B cell (primary cell): ENCODE results near the gene TMEM45A. TPM values are rescaled to one million over a fixed set of nuclear protein-coding genes. Genes with fewer than 3 reads are reported as not detected.

Experiments used
- ATAC-seq: fragments of 200-7000 bp; cut with Tn5 transposase; one replicate; pipeline ENCODE4 v1.10.0; 2021; ENCODE audit warnings: low read depth, mild to moderate bottlenecking, moderate number of reproducible peaks, moderate library complexity
- CTCF ChIA-PET: fragments of 350-600 bp; sonication (Branson Sonifier 250); formaldehyde crosslinking; loops from one replicate; lab custom pipeline; 2021; ENCODE audit warnings: antibody characterized with exemption, inconsistent platforms; lab: Charles Lee
- POLR2A ChIA-PET: fragments of 350-600 bp; sonication (Branson Sonifier 250); formaldehyde crosslinking; loops from one replicate; lab custom pipeline; 2021; ENCODE audit warnings: antibody characterized with exemption; lab: Charles Lee
- DNase-seq: peaks from one replicate; pipeline ENCODE4 v3.0.0; 2013
- H2AFZ ChIP-seq: 2 replicates; pipeline ENCODE4 v1.6.1; 2012; ENCODE audit warnings: mild to moderate bottlenecking, low read depth, low read length; ENCODE audit not compliant: insufficient read depth, poor library complexity, severe bottlenecking
- H3K27ac ChIP-seq, 2 donors: 1 replicate in 1 of 2; 2 replicates in 1 of 2; pipeline ENCODE4 v1.5.1; 2012 to 2013; ENCODE audit warnings: low read length in 2 of 2, mild to moderate bottlenecking in 2 of 2, moderate library complexity in 1 of 2
- H3K27me3 ChIP-seq, 4 experiments: fragments of 200-600 bp in 1 of 4; sonication (generic) in 1 of 4; replicated peaks in 1 of 4; 1 replicate in 2 of 4; 2 replicates in 2 of 4; pipeline versions ENCODE4 v1.6.1 to v1.7.0; 2013 to 2016; ENCODE audit warnings: low read length in 3 of 4, mild to moderate bottlenecking in 2 of 4, mixed read lengths in 1 of 4, moderate library complexity in 1 of 4; ENCODE audit not compliant: insufficient read depth in 4 of 4, control insufficient read depth in 3 of 4; ENCODE audit errors: control extremely low read depth in 1 of 4
- H3K36me3 ChIP-seq, 2 experiments: replicated peaks in 1 of 2; 1 replicate in 1 of 2; 2 replicates in 1 of 2; pipeline versions ENCODE4 v1.6.1 to v1.7.1; 2013; ENCODE audit warnings: low read length in 1 of 2; ENCODE audit not compliant: insufficient read depth in 2 of 2, control insufficient read depth in 1 of 2; ENCODE audit errors: control extremely low read depth in 1 of 2, extremely low read depth in 1 of 2
- H3K4me1 ChIP-seq, 2 donors: fragments of 200-600 bp in 1 of 2; sonication (generic) in 1 of 2; 1 replicate in 1 of 2; 2 replicates in 1 of 2; pipeline versions ENCODE4 v1.5.1 to v1.6.1; 2013 to 2017; ENCODE audit warnings: low read length in 2 of 2; ENCODE audit not compliant: control insufficient read depth in 2 of 2, insufficient read depth in 2 of 2
- H3K4me2 ChIP-seq: replicated peaks from 2 replicates; pipeline ENCODE3; 2012; ENCODE audit warnings: mild to moderate bottlenecking, low read depth, low read length; ENCODE audit not compliant: poor library complexity, severe bottlenecking
- H3K4me3 ChIP-seq, 5 experiments: fragments of 200-600 bp in 1 of 5; sonication (generic) in 1 of 5; 1 replicate in 3 of 5; 2 replicates in 2 of 5; pipeline versions ENCODE4 v1.5.1 to v1.7.0; 2011 to 2016; ENCODE audit warnings: low read length in 4 of 5, mild to moderate bottlenecking in 4 of 5, low read depth in 2 of 5, control low read depth in 1 of 5, moderate library complexity in 1 of 5; ENCODE audit not compliant: insufficient read depth in 1 of 5; ENCODE audit errors: control extremely low read depth in 1 of 5, extremely low read depth in 1 of 5
- H3K79me2 ChIP-seq: fragments of 200-600 bp; sonication (generic); one replicate; pipeline ENCODE4 v1.6.0; 2016; ENCODE audit warnings: low read length; ENCODE audit not compliant: control insufficient read depth, insufficient read depth
- H3K9ac ChIP-seq: fragments of 200-600 bp; sonication (generic); 2 replicates; pipeline ENCODE4 v1.6.1; 2017; ENCODE audit warnings: mild to moderate bottlenecking, low read length, moderate library complexity
- H3K9me3 ChIP-seq, 3 donors: one replicate each; pipeline versions ENCODE4 v1.6.1 to v1.7.1; 2013; ENCODE audit warnings: low read length in 2 of 3; ENCODE audit not compliant: control insufficient read depth in 2 of 3, insufficient read depth in 1 of 3; ENCODE audit errors: control extremely low read depth in 1 of 3
- H4K20me1 ChIP-seq: 2 replicates; pipeline ENCODE4 v1.6.0; 2012; ENCODE audit warnings: mild to moderate bottlenecking, low read length; ENCODE audit not compliant: insufficient read depth, control insufficient read depth, poor library complexity, severe bottlenecking
- H3K27ac Mint-ChIP-seq: one replicate; pipeline ENCODE4 v1.8.0; 2021; ENCODE audit warnings: mixed read lengths
- H3K27me3 Mint-ChIP-seq: one replicate; pipeline ENCODE4 v1.8.0; 2021; ENCODE audit warnings: mixed read lengths
- H3K4me1 Mint-ChIP-seq: one replicate; pipeline ENCODE4 v1.8.0; 2021; ENCODE audit warnings: mixed read lengths
- H3K4me3 Mint-ChIP-seq: one replicate; pipeline ENCODE4 v1.8.0; 2021; ENCODE audit warnings: mixed read lengths
- H3K9me3 Mint-ChIP-seq: one replicate; pipeline ENCODE4 v1.8.0; 2022; ENCODE audit warnings: mixed read lengths; ENCODE audit not compliant: insufficient read depth
- EZH2 ChIP-seq: IDR thresholded peaks from 2 replicates; pipeline ENCODE4 v1.6.1; 2012; ENCODE audit warnings: borderline replicate concordance, low read depth, mild to moderate bottlenecking, moderate library complexity, low read length; ENCODE audit not compliant: insufficient read depth, poor library complexity, severe bottlenecking
- WGBS: methylation state at CpG from one replicate; pipeline ENCODE4 v1.1.5; 2013; ENCODE audit warnings: missing lambda C conversion rate; ENCODE audit not compliant: insufficient coverage; 5-methylcytosine and 5-hydroxymethylcytosine counted together
- intact Hi-C: fragments of 100-400 bp; cut with micrococcal nuclease; formaldehyde crosslinking; loops from one replicate; pipeline ENCODE4 v1.10.0; 2022
- polyA plus RNA-seq: library from polyadenylated mRNA; depleted of rRNA; stranded (reverse); fragments of >200 nt; gene quantifications from 2 replicates; pipeline ENCODE4 v1.2.3, GENCODE V29; 2012
- total RNA-seq, 2 donors: library from RNA; stranded (reverse); fragments of 120-200 nt in 1 of 2; gene quantifications; 1 replicate in 1 of 2; 2 replicates in 1 of 2; pipeline versions ENCODE4 v1.2.3 to v1.2.4, GENCODE V29; 2013 to 2022
- TF ChIP-seq, protein P1 (sequence below): fragments of 200-600 bp; IDR thresholded peaks from one replicate; pipeline ENCODE4 v1.8.0; 2022; ENCODE audit warnings: antibody characterized with exemption, mild to moderate bottlenecking

TMEM45A gene
- total and polyA plus RNA-seq, 2 donors (not counting 1 experiment from before 2014, with no cell fraction given) = 0.20 TPM; not detected in 1

DNA sequence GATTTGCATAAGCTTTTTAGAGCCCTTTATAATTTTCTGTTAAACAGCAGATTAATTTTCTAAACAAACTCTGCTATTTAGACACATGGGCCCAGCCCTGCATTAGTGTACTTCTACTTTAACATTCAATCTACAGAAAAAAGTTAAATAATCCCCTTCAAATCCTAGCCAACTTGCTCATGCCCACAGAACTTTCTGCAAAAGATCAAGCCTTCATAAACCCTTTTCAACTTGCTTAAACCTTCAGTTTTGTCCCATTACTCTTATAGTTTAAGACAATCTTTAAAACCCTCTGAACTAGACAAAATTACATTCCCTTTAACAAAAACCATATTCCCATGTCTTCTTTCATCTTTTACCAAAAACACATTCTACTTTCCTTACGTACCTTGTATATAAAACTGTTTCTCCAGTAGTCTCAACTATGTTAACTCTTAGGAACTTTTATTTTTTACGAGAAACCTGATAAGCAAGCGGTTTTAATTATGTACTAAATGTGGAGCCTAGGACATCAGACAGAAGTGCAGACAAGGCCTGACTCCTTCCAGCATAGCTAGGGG, 91.8 kb downstream of the TMEM45A start:
- no peaks in the 10 kb centered on the region for H3K9me3 Mint-ChIP-seq
- H3K27me3 Mint-ChIP-seq = peaks cover 17% of the 10 kb centered on the region
- Histone ChIP-seq H3K27ac (no peak overlapping the region), H3K4me1 (no peaks in the 10 kb centered on the region), H4K20me1 (no peaks in the 10 kb centered on the region), H3K4me2 (no peak overlapping the region), H3K9ac (no peak overlapping the region), H3K4me3 (no peak overlapping the region), H2AFZ (no peak overlapping the region), H3K79me2 (no peaks in the 10 kb centered on the region), H3K9me3 (no peaks in the 10 kb centered on the region), H3K27me3 (peaks cover 0 to 3% (median 0%) of the 10 kb centered on the region in 4 experiments), H3K36me3 (no peaks in the 10 kb centered on the region)
- ATAC-seq (no peak), DNase-seq (no peak)
- WGBS = no CpG with 5 or more reads among the region's 3 CpGs
- POLR2A ChIA-PET = no interaction called here
- CTCF ChIA-PET = interaction anchor here (0.6 kb wide), 1 partner anchor 264 kb away, joined by 3 read pairs; no protein-coding TSS in a partner anchor
- H3K27ac Mint-ChIP-seq = no peak overlapping the region
- TF ChIP-seq, protein P1, sequence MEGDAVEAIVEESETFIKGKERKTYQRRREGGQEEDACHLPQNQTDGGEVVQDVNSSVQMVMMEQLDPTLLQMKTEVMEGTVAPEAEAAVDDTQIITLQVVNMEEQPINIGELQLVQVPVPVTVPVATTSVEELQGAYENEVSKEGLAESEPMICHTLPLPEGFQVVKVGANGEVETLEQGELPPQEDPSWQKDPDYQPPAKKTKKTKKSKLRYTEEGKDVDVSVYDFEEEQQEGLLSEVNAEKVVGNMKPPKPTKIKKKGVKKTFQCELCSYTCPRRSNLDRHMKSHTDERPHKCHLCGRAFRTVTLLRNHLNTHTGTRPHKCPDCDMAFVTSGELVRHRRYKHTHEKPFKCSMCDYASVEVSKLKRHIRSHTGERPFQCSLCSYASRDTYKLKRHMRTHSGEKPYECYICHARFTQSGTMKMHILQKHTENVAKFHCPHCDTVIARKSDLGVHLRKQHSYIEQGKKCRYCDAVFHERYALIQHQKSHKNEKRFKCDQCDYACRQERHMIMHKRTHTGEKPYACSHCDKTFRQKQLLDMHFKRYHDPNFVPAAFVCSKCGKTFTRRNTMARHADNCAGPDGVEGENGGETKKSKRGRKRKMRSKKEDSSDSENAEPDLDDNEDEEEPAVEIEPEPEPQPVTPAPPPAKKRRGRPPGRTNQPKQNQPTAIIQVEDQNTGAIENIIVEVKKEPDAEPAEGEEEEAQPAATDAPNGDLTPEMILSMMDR = no peak
- no peak for TF ChIP-seq EZH2
- intact Hi-C loops = no loop called here
- H3K4me1 Mint-ChIP-seq = no peaks in the 10 kb centered on the region
- no peak overlapping the region for H3K4me3 Mint-ChIP-seq

DNA sequence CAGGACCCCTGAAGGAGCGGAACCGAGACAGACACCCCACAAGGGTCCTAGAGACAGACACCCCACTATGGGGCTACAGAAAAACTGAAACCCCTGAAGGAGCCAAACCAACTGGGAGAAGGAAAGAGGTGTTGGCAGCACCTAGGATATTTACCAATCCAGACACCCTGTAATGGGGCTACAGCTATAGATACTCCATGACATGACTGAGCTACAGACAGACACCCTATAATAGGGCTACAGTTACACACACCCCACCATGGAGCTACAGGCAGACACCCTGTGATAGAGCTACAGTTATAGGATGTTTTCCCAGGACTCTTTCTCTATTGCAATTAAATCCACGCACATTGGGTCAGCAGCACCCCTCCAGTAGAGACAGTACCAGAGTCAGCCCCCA, 94.4 kb downstream of the TMEM45A start:
- intact Hi-C loops = no loop called here

More for the DNA sequence above, 94.4 kb downstream of the TMEM45A start:
- TF ChIP-seq, protein P1 = no peak
- TF ChIP-seq EZH2 = no peak
- H3K4me3 ChIP-seq = no peak overlapping the region
- H3K9ac ChIP-seq = no peak overlapping the region
- DNase-seq = no peak
- H3K4me1 ChIP-seq = peaks cover 0 to 5% of the 10 kb centered on the region in 2 donors
- no peaks in the 10 kb centered on the region for H3K27me3 ChIP-seq
- CTCF ChIA-PET = no interaction called here
- Mint-ChIP-seq H3K4me3 (no peak overlapping the region), H3K27ac (no peak overlapping the region), H3K9me3 (no peaks in the 10 kb centered on the region), H3K4me1 (peaks cover 3% of the 10 kb centered on the region), H3K27me3 (peaks cover 4% of the 10 kb centered on the region)
- H3K27ac ChIP-seq = no peak overlapping the region
- POLR2A ChIA-PET = no interaction called here
- H3K4me2 ChIP-seq = no peak overlapping the region
- no peak for ATAC-seq
- no peaks in the 10 kb centered on the region for H4K20me1 ChIP-seq
- no peaks in the 10 kb centered on the region for H3K9me3 ChIP-seq
- no peaks in the 10 kb centered on the region for H3K79me2 ChIP-seq
- H2AFZ ChIP-seq = no peak overlapping the region
- WGBS = 86% methylated on average over 1 of the region's 3 CpGs
- no peaks in the 10 kb centered on the region for H3K36me3 ChIP-seq
